Measurements from ENCODE around the gene APOL5. TPM values are rescaled to one million over a fixed set of nuclear protein-coding genes. Genes with fewer than 3 reads are reported as not detected.
"Not testable (repeated sequence)": the region's sequence is repeated elsewhere in the genome, so short reads cannot be mapped to it uniquely, and the experiment has no call there.

The APOL5 gene, protein sequence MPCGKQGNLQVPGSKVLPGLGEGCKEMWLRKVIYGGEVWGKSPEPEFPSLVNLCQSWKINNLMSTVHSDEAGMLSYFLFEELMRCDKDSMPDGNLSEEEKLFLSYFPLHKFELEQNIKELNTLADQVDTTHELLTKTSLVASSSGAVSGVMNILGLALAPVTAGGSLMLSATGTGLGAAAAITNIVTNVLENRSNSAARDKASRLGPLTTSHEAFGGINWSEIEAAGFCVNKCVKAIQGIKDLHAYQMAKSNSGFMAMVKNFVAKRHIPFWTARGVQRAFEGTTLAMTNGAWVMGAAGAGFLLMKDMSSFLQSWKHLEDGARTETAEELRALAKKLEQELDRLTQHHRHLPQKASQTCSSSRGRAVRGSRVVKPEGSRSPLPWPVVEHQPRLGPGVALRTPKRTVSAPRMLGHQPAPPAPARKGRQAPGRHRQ
- not detected for total RNA-seq

DNA sequence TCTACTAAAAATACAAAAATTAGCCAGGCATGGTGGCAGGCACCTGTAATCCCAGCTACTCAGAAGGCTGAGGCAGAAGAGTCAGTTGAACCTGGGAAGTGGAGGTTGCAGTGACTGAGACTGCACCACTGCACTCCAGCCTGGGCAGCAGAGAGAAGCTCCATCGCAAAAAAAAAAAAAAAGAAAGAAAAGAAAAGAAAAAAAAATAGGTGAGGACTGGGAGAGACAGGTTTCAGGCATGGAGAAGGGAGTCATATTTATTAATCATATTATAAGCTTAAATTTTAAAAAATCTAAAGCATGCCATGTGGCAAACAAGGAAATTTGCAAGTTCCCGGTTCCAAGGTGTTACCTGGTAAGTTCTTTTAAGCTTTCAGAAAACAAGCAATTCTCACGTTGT is at the start of gene APOL5:
Gene APOL5 (plus strand): TSS at position 301 of the 400 bp plus-strand sequence. CDS start 0 bp downstream, at position 301.
- no peak for DNase-seq (ENCODE audit: low spot score in 2 of 2)
- Histone ChIP-seq H3K4me3 (no peak within 1 kb of the TSS), H3K4me1 (no peaks in the 10 kb centered on the region), H3K27me3 (no peaks in the 10 kb centered on the region), H3K36me3 (no peaks in the 10 kb centered on the region), H3K27ac (no peak within 1 kb of the TSS), H3K9me3 (peaks cover 0 to 4% of the 10 kb centered on the region in 2 donors)
- TF ChIP-seq POLR2AphosphoS5 (IDR thresholded peaks at IDR 0.05) (no peak), POLR2A (IDR thresholded peaks at IDR 0.05) (no peak)
- TF ChIP-seq, protein P1, sequence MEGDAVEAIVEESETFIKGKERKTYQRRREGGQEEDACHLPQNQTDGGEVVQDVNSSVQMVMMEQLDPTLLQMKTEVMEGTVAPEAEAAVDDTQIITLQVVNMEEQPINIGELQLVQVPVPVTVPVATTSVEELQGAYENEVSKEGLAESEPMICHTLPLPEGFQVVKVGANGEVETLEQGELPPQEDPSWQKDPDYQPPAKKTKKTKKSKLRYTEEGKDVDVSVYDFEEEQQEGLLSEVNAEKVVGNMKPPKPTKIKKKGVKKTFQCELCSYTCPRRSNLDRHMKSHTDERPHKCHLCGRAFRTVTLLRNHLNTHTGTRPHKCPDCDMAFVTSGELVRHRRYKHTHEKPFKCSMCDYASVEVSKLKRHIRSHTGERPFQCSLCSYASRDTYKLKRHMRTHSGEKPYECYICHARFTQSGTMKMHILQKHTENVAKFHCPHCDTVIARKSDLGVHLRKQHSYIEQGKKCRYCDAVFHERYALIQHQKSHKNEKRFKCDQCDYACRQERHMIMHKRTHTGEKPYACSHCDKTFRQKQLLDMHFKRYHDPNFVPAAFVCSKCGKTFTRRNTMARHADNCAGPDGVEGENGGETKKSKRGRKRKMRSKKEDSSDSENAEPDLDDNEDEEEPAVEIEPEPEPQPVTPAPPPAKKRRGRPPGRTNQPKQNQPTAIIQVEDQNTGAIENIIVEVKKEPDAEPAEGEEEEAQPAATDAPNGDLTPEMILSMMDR (IDR thresholded peaks at IDR 0.05), result no peak
- intact Hi-C loops (cut with DNase I; ENCODE audit: low total_unique reads), result no loop called here

DNA sequence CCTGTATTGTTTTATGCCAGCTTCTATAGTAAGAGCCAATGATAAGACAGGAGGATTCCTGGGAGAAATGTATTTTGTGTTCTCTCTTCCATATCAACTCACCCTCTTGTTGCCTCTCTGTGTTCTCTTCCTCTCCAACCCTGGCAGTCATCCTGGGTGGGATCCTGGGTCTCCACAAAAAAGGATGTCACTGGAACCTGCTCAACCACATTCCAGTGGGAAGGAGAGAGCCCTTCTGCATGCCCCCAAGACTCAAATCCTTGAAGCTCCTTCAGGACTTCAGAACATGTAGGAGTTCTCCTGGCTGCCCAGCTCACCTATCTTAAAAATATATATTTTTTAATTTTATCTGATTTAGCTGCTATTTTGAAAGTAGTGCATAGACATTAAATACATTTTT is 43.3 kb upstream of the APOL5 start:
- H3K9me3 ChIP-seq, result no peaks in the 10 kb centered on the region
- no peak for DNase-seq (ENCODE audit: low spot score in 2 of 2)
- intact Hi-C loops (cut with DNase I; ENCODE audit: low total_unique reads), result no loop called here

DNA sequence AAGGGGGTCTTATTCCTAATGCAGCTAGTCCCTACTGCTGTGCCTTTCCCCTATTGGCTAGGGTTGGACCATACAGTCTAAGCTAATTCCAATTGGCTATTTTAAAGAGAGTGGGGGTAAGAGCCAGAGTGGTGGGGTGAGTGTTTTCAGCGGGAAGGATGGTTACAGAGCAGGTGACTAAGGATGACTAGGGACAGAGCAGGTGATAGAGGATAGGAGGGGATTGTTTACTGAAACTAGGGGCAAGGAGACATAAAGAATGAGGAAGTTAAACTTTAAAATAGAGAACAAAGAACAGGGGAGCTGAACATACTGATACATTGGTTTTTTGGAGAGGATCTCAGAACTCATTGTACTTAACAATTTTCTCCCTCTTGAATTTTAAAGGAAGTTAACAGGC is 41.6 kb upstream of the APOL5 start:
- H3K4me3 ChIP-seq; H3K36me3 ChIP-seq; H3K27me3 ChIP-seq; H3K4me1 ChIP-seq; H3K9me3 ChIP-seq; DNase-seq (ENCODE audit: low spot score in 2 of 2); intact Hi-C loops (cut with DNase I; ENCODE audit: low total_unique reads); H3K27ac ChIP-seq: not testable (repeated sequence)

More for the DNA sequence above, 43.3 kb upstream of the APOL5 start:
- H3K4me1 ChIP-seq, result no peaks in the 10 kb centered on the region
- H3K36me3 ChIP-seq, result no peaks in the 10 kb centered on the region
- H3K27me3 ChIP-seq, result no peaks in the 10 kb centered on the region
- no peak overlapping the region for H3K27ac ChIP-seq
- TF ChIP-seq, protein P1 (IDR thresholded peaks at IDR 0.05), result no peak
- no peak for TF ChIP-seq POLR2AphosphoS5 (IDR thresholded peaks at IDR 0.05)
- no peak for TF ChIP-seq POLR2A (IDR thresholded peaks at IDR 0.05)
- H3K4me3 ChIP-seq, result no peak overlapping the region

DNA sequence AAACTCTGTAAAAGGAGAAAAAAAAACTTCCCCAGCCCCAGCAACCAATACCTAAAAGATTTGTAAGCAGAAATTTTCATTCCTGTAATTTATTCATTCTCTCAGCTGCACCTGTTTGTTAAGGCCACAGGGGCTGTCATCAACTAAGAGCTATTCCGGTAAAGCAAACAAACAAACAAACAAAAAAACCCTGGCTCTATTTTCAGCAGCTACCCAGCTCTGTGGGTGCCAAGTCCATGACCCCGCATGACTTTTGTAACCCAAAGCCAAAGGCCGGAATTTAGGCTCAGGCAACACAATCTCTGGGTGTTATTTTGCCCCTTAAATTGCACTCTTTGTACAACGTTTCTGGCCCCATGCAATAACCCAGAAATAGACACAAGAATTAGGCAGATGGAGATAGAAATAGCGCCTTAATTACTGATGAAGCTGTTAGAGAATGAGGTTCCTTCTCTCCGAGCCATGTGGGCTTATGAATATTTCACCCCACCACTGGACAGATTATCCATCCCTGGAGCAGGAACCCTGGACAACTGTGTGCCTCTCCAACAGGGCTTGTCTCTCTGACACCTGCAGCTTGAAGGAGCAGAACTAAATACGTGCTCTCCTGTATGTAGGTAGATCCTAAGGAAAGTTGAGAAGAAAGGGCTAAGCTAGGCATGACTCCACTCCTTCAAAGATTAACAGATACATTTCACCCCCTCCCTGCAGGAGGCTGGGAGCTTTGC is 40.0 kb upstream of the APOL5 start:
- intact Hi-C loops (cut with DNase I; ENCODE audit: low total_unique reads), result no loop called here
- no peak overlapping the region for H3K4me3 ChIP-seq
- no peak for DNase-seq (ENCODE audit: low spot score in 2 of 2)
- H3K36me3 ChIP-seq, result no peaks in the 10 kb centered on the region
- H3K27me3 ChIP-seq, result no peaks in the 10 kb centered on the region
- TF ChIP-seq, protein P1 (IDR thresholded peaks at IDR 0.05), result no peak
- TF ChIP-seq POLR2AphosphoS5 (IDR thresholded peaks at IDR 0.05) (no peak), POLR2A (IDR thresholded peaks at IDR 0.05) (no peak)
- H3K27ac ChIP-seq, result no peak overlapping the region
- H3K9me3 ChIP-seq, result peaks cover 0 to 4% of the 10 kb centered on the region in 2 donors
- no peaks in the 10 kb centered on the region for H3K4me1 ChIP-seq

DNA sequence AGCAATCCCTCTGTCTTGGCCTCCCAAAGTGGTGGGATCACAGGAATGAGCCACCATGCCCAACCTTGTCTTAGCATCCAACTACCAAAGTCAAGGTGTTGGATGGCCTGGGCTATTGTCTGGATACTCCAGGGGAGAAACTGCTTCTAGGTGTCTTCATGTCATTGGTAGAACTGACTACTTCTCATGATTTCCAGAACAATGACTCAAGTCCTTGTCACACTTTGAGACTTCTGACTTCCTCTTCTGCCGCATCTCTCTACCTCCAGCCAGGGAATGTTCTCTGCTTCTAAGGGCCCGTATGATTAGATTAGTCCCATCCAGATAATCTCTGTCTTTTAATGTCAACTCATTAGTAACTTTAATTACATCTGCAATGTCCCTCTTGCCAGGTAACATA is 38.8 kb upstream of the APOL5 start:
- peaks cover 0 to 4% of the 10 kb centered on the region in 2 donors for H3K9me3 ChIP-seq
- no peaks in the 10 kb centered on the region for H3K36me3 ChIP-seq
- no peak overlapping the region for H3K4me3 ChIP-seq
- no peak overlapping the region for H3K27ac ChIP-seq
- intact Hi-C loops (cut with DNase I; ENCODE audit: low total_unique reads), result no loop called here
- no peak for DNase-seq (ENCODE audit: low spot score in 2 of 2)
- TF ChIP-seq, protein P1 (IDR thresholded peaks at IDR 0.05), result no peak
- TF ChIP-seq POLR2A (IDR thresholded peaks at IDR 0.05) (no peak), POLR2AphosphoS5 (IDR thresholded peaks at IDR 0.05) (no peak)
- H3K27me3 ChIP-seq, result no peaks in the 10 kb centered on the region
- H3K4me1 ChIP-seq, result no peaks in the 10 kb centered on the region

DNA sequence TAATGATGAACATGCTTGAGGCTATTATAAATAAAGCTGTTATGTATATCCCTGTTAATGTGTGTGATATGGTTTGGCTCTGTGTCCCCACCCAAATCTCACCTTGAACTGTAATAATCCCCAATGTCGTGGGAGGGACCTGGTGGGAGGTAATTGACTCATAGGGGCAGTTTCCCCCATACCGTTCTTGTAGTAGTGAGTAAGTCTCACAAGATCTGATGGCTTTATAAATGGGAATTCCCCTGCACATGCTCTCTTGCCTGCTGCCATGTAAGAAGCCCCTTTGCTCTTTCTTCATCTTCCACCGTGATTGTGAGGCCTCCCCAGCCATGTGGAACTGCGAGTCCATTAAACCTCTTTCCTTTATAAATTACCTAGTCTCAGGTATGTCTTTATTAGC is 38.2 kb upstream of the APOL5 start:
- H3K27ac ChIP-seq; DNase-seq (ENCODE audit: low spot score in 2 of 2); H3K4me1 ChIP-seq; H3K27me3 ChIP-seq; H3K36me3 ChIP-seq; intact Hi-C loops (cut with DNase I; ENCODE audit: low total_unique reads); H3K4me3 ChIP-seq; H3K9me3 ChIP-seq: not testable (repeated sequence)
